NCI-H526 treated with DMSO at 0.1 percent for 48 hours (cell line): ENCODE measurements around the gene ZSWIM6.
"Not testable (repeated sequence)": the region's sequence is repeated elsewhere in the genome, so short reads cannot be mapped to it uniquely, and the experiment has no call there.

Experiments used
- DNase-seq: peaks from one replicate; lab custom pipeline; 2025; lab: John Stamatoyannopoulos, UW

Gene ZSWIM6

GRCh38 chr5:61363401-61364114 lies 31.5 kb downstream of the ZSWIM6 start:
- no peak for DNase-seq

- no peak for DNase-seq
Observed at GRCh38 chr5:61366497-61367240, 34.6 kb downstream of the ZSWIM6 start.

- DNase-seq, result no peak
Observed at GRCh38 chr5:61370506-61370905, 38.4 kb downstream of the ZSWIM6 start.

- DNase-seq, result no peak
Observed at GRCh38 chr5:61371474-61371873, 39.4 kb downstream of the ZSWIM6 start.

- DNase-seq, result no peak
Observed at GRCh38 chr5:61379677-61380076, 47.6 kb downstream of the ZSWIM6 start.

- no peak for DNase-seq
Observed at GRCh38 chr5:61381968-61382367, 49.9 kb downstream of the ZSWIM6 start.

GRCh38 chr5:61385627-61386026 lies 53.6 kb downstream of the ZSWIM6 start:
- no peak for DNase-seq

- no peak for DNase-seq
Observed at GRCh38 chr5:61386045-61386800, 54.2 kb downstream of the ZSWIM6 start.

- no peak for DNase-seq
Observed at GRCh38 chr5:61389609-61390008, 57.6 kb downstream of the ZSWIM6 start.

- DNase-seq, result no peak
Observed at GRCh38 chr5:61394078-61394704, 62.1 kb downstream of the ZSWIM6 start.

GRCh38 chr5:61394793-61395192 lies 62.7 kb downstream of the ZSWIM6 start:
- DNase-seq, result no peak

GRCh38 chr5:61397238-61397637 lies 65.2 kb downstream of the ZSWIM6 start:
- no peak for DNase-seq

- no peak for DNase-seq
Observed at GRCh38 chr5:61397937-61398336, 65.9 kb downstream of the ZSWIM6 start.

GRCh38 chr5:61398440-61398839 lies 66.4 kb downstream of the ZSWIM6 start:
- DNase-seq, result no peak

GRCh38 chr5:61399679-61400078 lies 67.6 kb downstream of the ZSWIM6 start:
- DNase-seq, result no peak

GRCh38 chr5:61401726-61402125 lies 69.7 kb downstream of the ZSWIM6 start:
- no peak for DNase-seq

- DNase-seq, result no peak
Observed at GRCh38 chr5:61402244-61402823, 70.3 kb downstream of the ZSWIM6 start.

GRCh38 chr5:61402970-61403900 lies 71.2 kb downstream of the ZSWIM6 start:
- no peak for DNase-seq

GRCh38 chr5:61405511-61406295 lies 73.6 kb downstream of the ZSWIM6 start:
- DNase-seq, result no peak

- not testable (repeated sequence) for DNase-seq
Observed at GRCh38 chr5:61406497-61406896, 74.4 kb downstream of the ZSWIM6 start.
